A549 (cell line): ENCODE measurements around the gene CRYZL1. TPM values are rescaled to one million over a fixed set of nuclear protein-coding genes. Genes with fewer than 3 reads are reported as not detected.

ENCODE experiments used
- ATAC-seq, 2 experiments: fragments of 200-7000 bp in 1 of 2; fragments of >200 bp in 1 of 2; cut with Nextera tagmentation in 1 of 2; cut with Tn5 transposase in 1 of 2; 3 replicates each; pipeline versions ENCODE4 v1.8.0 to v1.9.1; 2018 to 2020; ENCODE audit warnings: mild to moderate bottlenecking in 1 of 2, moderate library complexity in 1 of 2
- CTCF ChIA-PET: fragments of 300-600 bp; sonication (Branson Sonifier 250); formaldehyde crosslinking; extraction: SDS; loops from one replicate; lab custom pipeline; 2021; ENCODE audit warnings: antibody characterized with exemption, inconsistent platforms; lab: Yijun Ruan, JAX
- POLR2A ChIA-PET: fragments of 350-600 bp; formaldehyde crosslinking; extraction: SDS; loops from one replicate; lab custom pipeline; 2021; ENCODE audit warnings: antibody characterized with exemption, inconsistent platforms; lab: Yijun Ruan, JAX
- DNase-seq, 2 experiments: peaks; one replicate each; pipeline versions ENCODE4 v3.0.0 to v3.0.0-alpha.2; 2011 to 2016; ENCODE audit warnings: low read depth in 1 of 2, low spot score in 1 of 2
- FAIRE-seq: peaks from 2 replicates; lab custom pipeline; 2011; peaks lifted over from hg19 to GRCh38; lab: Jason Lieb, UNC
- H3K27ac ChIP-seq, 2 experiments: fragments of >200 bp; sonication (Bioruptor Twin); formaldehyde crosslinking; 3 replicates each; pipeline ENCODE4 v1.5.1; 2016 to 2017
- H3K4me1 ChIP-seq: fragments of >200 bp; sonication (Bioruptor Twin); formaldehyde crosslinking; 3 replicates; pipeline ENCODE4 v1.6.1; 2016
- H3K4me2 ChIP-seq: fragments of >200 bp; sonication (Bioruptor Twin); formaldehyde crosslinking; 3 replicates; pipeline ENCODE4 v1.6.1; 2016
- H3K4me3 ChIP-seq: fragments of >200 bp; sonication (Bioruptor Twin); formaldehyde crosslinking; 3 replicates; pipeline ENCODE4 v1.5.1; 2016
- H3K9me3 ChIP-seq: fragments of >200 bp; sonication (Bioruptor Twin); formaldehyde crosslinking; 3 replicates; pipeline ENCODE4 v1.6.1; 2016
- BHLHE40 ChIP-seq: IDR thresholded peaks from 2 replicates; pipeline ENCODE4 v1.6.1; 2012; ENCODE audit warnings: low read depth, low read length, inconsistent platforms
- CEBPB ChIP-seq, 2 experiments: fragments of >200 bp in 1 of 2; sonication (Bioruptor Twin) in 1 of 2; formaldehyde crosslinking in 1 of 2; IDR thresholded peaks; 2 replicates each; pipeline ENCODE4 v1.6.1; 2012 to 2016
- EP300 ChIP-seq, 2 experiments: fragments of >200 bp; sonication (Bioruptor Twin); formaldehyde crosslinking; IDR thresholded peaks; 2 replicates in 1 of 2; 3 replicates in 1 of 2; pipeline ENCODE4 v1.6.1; 2016 to 2017
- FOSL2 ChIP-seq, 2 experiments: fragments of 450-650 bp in 1 of 2; fragments of >200 bp in 1 of 2; sonication (Bioruptor Twin) in 1 of 2; formaldehyde crosslinking; IDR thresholded peaks; 2 replicates each; pipeline versions ENCODE4 v1.5.0 to v1.6.1; 2016 to 2020; ENCODE audit warnings: mild to moderate bottlenecking in 1 of 2, moderate library complexity in 1 of 2
- HEYL ChIP-seq: fragments of 250-450 bp; sonication (Bioruptor Pico); IDR thresholded peaks from 2 replicates; pipeline ENCODE4 v1.8.0; 2021; ENCODE audit warnings: mild to moderate bottlenecking, moderate library complexity
- HOXA7 ChIP-seq: fragments of 250-450 bp; sonication (Bioruptor Pico); IDR thresholded peaks from 2 replicates; pipeline ENCODE4 v1.5.0; 2020; ENCODE audit warnings: mild to moderate bottlenecking, moderate library complexity
- HOXB5 ChIP-seq: fragments of 250-450 bp; sonication (Bioruptor Pico); IDR thresholded peaks from 2 replicates; pipeline ENCODE4 v1.5.0; 2020; ENCODE audit warnings: mild to moderate bottlenecking, moderate library complexity
- KDM1A ChIP-seq: fragments of 200-600 bp; sonication (generic); IDR thresholded peaks from 2 replicates; pipeline ENCODE4 v1.6.1; 2016; ENCODE audit warnings: low read depth, mild to moderate bottlenecking
- MAFK ChIP-seq: fragments of 450-650 bp; IDR thresholded peaks from 2 replicates; pipeline ENCODE4 v1.6.1; 2014; ENCODE audit not compliant: partially characterized antibody
- MAZ ChIP-seq: fragments of 150-350 bp; IDR thresholded peaks from 2 replicates; pipeline ENCODE4 v1.6.1; 2014; ENCODE audit warnings: antibody characterized with exemption, low read depth, low read length, borderline replicate concordance
- MYC ChIP-seq: IDR thresholded peaks from 2 replicates; pipeline ENCODE4 v1.6.1; 2012; ENCODE audit warnings: mild to moderate bottlenecking, inconsistent platforms, low read length, improper control_type of control experiment, borderline replicate concordance
- NFE2L2 ChIP-seq: fragments of 150-350 bp; conservative IDR thresholded peaks from 2 replicates; pipeline ENCODE4 v1.6.1; 2014; ENCODE audit warnings: low read length
- PHF8 ChIP-seq: fragments of 200-600 bp; sonication (generic); IDR thresholded peaks from 2 replicates; pipeline ENCODE4 v1.6.1; 2016; ENCODE audit warnings: low read depth, mild to moderate bottlenecking, antibody characterized with exemption, moderate library complexity, borderline replicate concordance
- POLR2AphosphoS2 ChIP-seq: conservative IDR thresholded peaks from 2 replicates; pipeline ENCODE4 v1.6.1; 2012; ENCODE audit warnings: low read length, improper control_type of control experiment, inconsistent platforms
- RAD21 ChIP-seq, 2 experiments: fragments of >200 bp in 1 of 2; sonication (Bioruptor Twin) in 1 of 2; formaldehyde crosslinking in 1 of 2; IDR thresholded peaks in 1 of 2; conservative IDR thresholded peaks in 1 of 2; 2 replicates in 1 of 2; 3 replicates in 1 of 2; pipeline ENCODE4 v1.6.1; 2012 to 2018; ENCODE audit warnings: inconsistent platforms in 1 of 2
- RARB ChIP-seq: fragments of 250-450 bp; sonication (Bioruptor Pico); IDR thresholded peaks from 2 replicates; pipeline ENCODE4 v1.8.0; 2021; ENCODE audit warnings: mild to moderate bottlenecking, moderate library complexity
- TFCP2L1 ChIP-seq: fragments of 250-450 bp; sonication (Bioruptor Pico); IDR thresholded peaks from 2 replicates; pipeline ENCODE4 v1.5.0; 2021; ENCODE audit warnings: mild to moderate bottlenecking
- ZC3H11A ChIP-seq: fragments of 450-650 bp; IDR thresholded peaks from 2 replicates; pipeline ENCODE4 v1.6.1; 2014; ENCODE audit warnings: antibody characterized with exemption, mild to moderate bottlenecking
- ZFP36 ChIP-seq: fragments of 450-650 bp; IDR thresholded peaks from 2 replicates; pipeline ENCODE4 v1.6.1; 2014; ENCODE audit warnings: borderline replicate concordance; ENCODE audit not compliant: partially characterized antibody
- ZSCAN20 ChIP-seq: fragments of 250-450 bp; sonication (Bioruptor Pico); IDR thresholded peaks from 2 replicates; pipeline ENCODE4 v1.8.0; 2022; ENCODE audit warnings: mild to moderate bottlenecking, moderate library complexity
- WGBS: methylation state at CpG from one replicate; pipeline ENCODE4 v1.1.6; 2017; ENCODE audit errors: missing lambda C conversion rate; 5-methylcytosine and 5-hydroxymethylcytosine counted together
- polyA plus RNA-seq, 4 experiments: library from polyadenylated mRNA; depleted of rRNA in 3 of 4; stranded (reverse); fragments of >200 nt; fragmentation: RNase III in 1 of 4; extraction: RNeasy Plus Mini Kit Qiagen cat#74134 plus additional on column Dnase treatment in 1 of 4; gene quantifications; 2 replicates in 3 of 4; 3 replicates in 1 of 4; pipeline ENCODE4 v1.2.3, GENCODE V29; 2011 to 2017
- TF ChIP-seq, protein P1 (sequence below): IDR thresholded peaks from 2 replicates; pipeline ENCODE4 v1.6.1; 2012
- TF ChIP-seq, protein P2 (sequence below): IDR thresholded peaks from 2 replicates; pipeline ENCODE4 v1.6.1; 2012
- TF ChIP-seq, protein P3 (sequence below): fragments of >200 bp; sonication (Bioruptor Twin); formaldehyde crosslinking; IDR thresholded peaks from 2 replicates; pipeline ENCODE4 v1.6.1; 2016

CRYZL1 gene
- polyA plus RNA-seq, 2 of the 4 experiments (the other 2 are of a cell fraction): 15.2 to 38.9 TPM

DNA sequence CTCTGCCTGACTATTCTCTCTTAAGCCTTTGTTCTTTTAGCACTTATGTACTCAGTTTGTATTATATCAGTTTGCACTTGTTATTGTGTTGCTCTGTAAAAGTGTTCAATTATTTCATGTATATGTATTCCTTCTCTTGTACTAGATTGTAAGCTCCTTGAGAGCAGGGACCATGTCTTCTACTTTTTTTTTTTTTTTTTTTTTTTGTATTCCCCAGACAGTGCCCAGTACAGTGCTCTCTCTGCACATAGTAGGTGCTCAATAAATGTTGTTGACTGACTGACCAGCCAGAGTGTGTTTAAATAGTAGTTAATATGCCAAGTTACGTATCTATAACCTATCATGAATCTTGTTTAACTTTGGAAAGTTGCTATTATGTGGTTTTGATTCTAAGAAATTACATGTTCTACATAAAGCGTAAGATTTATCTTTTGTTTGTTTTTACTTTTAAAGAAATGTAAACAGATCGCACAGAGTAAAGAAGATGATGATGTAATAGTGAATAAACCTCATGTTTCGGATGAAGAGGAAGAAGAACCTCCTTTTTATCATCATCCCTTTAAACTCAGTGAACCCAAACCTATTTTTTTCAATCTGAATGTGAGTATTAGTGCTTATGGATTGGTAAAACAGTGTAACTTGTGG, 82.6 kb downstream of the CRYZL1 start:
- TF ChIP-seq CEBPB (IDR thresholded peaks at IDR 0.05) (no peak), HOXB5 (CRISPR knock-in tag) (no peak)
- Histone ChIP-seq H3K27ac (no peak overlapping the region), H3K9me3 (no peaks in the 10 kb centered on the region), H3K4me2 (no peak overlapping the region), H3K4me3 (no peak overlapping the region), H3K4me1 (no peaks in the 10 kb centered on the region)
- no peak for DNase-seq
- no peak for FAIRE-seq
- 72% methylated on average over 4 of the region's 4 CpGs for WGBS
- ATAC-seq: no peak
- ChIA-PET CTCF (interaction anchor here (0.6 kb wide), 1 partner anchor 1102 kb away, joined by 4 read pairs; no protein-coding TSS in a partner anchor), POLR2A (no interaction called here)

DNA sequence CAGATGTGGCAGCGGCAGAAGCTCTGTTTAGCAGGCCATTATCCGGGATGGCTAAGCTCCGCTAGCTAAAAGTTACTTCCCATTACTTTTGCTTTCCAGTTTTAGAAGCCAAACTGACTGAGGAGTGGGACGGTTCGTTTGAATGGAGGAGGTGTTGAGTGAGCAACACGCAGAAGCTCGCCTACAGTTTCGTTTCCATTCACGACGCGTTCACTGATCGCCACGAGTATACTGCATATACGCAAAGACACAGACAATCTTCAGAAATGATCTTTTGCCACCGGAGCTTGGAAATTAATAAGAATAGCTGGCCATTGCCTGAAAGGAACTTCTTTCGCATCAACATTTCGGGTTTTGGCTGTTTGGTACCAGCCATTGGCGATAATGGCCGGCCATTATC, 84.1 kb downstream of the CRYZL1 start:
- no peak for ATAC-seq
- no peak for DNase-seq
- H3K27ac ChIP-seq: no peak overlapping the region
- no peak for TF ChIP-seq HOXA7 (CRISPR knock-in tag)
- no peaks in the 10 kb centered on the region for H3K4me1 ChIP-seq
- FAIRE-seq: no peak
- CTCF ChIA-PET: interaction anchor here (1.3 kb wide), 1 partner anchor 17 kb away, joined by 3 read pairs; no protein-coding TSS in a partner anchor
- 97% methylated on average over 19 of the region's 19 CpGs for WGBS
- H3K4me2 ChIP-seq: no peak overlapping the region
- no peaks in the 10 kb centered on the region for H3K9me3 ChIP-seq
- H3K4me3 ChIP-seq: no peak overlapping the region
- POLR2A ChIA-PET: interaction anchor here (1.1 kb wide), 1 partner anchor 31 kb away, joined by 3 read pairs; the partner anchor contains the start of gene DONSON

DNA sequence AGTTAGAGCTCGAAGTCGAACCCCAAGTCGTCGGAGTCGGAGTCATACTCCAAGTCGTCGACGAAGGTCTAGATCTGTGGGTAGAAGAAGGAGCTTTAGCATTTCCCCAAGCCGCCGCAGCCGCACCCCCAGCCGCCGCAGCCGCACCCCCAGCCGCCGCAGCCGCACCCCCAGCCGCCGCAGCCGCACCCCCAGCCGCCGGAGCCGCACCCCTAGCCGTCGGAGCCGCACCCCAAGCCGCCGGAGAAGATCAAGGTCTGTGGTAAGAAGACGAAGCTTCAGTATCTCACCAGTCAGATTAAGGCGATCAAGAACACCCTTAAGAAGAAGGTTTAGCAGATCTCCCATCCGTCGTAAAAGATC, 86.6 kb downstream of the CRYZL1 start:
- no peaks in the 10 kb centered on the region for H3K9me3 ChIP-seq
- H3K4me2 ChIP-seq: no peak overlapping the region
- ChIA-PET POLR2A (no interaction called here), CTCF (interaction anchor here (0.8 to 2.2 kb wide), 3 partner anchors 10 to 51 kb away, joined by 3 to 4 read pairs (median 3); no protein-coding TSS in a partner anchor)
- DNase-seq: no peak
- no peak for FAIRE-seq
- H3K4me1 ChIP-seq: no peaks in the 10 kb centered on the region
- TF ChIP-seq CEBPB (IDR thresholded peaks at IDR 0.05) (no peak), MAFK (no peak), EP300 (IDR thresholded peaks at IDR 0.05) (no peak), TFCP2L1 (no peak), HOXA7 (CRISPR knock-in tag) (no peak), POLR2AphosphoS2 (no peak), RAD21 (conservative IDR thresholded peaks at IDR 0.05 in 1 of 2, IDR thresholded peaks at IDR 0.05 in 1 of 2) (no peak), BHLHE40 (no peak), PHF8 (no peak), FOSL2 (IDR thresholded peaks at IDR 0.05) (no peak), FOSL2 (CRISPR knock-in tag; IDR thresholded peaks at IDR 0.05) (no peak), RARB (CRISPR knock-in tag) (no peak), ZSCAN20 (CRISPR knock-in tag) (no peak), MAZ (no peak), ZC3H11A (no peak)
- TF ChIP-seq, protein P1, sequence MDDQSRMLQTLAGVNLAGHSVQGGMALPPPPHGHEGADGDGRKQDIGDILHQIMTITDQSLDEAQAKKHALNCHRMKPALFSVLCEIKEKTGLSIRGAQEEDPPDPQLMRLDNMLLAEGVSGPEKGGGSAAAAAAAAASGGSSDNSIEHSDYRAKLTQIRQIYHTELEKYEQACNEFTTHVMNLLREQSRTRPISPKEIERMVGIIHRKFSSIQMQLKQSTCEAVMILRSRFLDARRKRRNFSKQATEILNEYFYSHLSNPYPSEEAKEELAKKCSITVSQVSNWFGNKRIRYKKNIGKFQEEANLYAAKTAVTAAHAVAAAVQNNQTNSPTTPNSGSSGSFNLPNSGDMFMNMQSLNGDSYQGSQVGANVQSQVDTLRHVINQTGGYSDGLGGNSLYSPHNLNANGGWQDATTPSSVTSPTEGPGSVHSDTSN: no peak
- H3K4me3 ChIP-seq: no peak overlapping the region
- WGBS: 95% methylated on average over 27 of the region's 32 CpGs
- no peak overlapping the region for H3K27ac ChIP-seq
- ATAC-seq: no peak

DNA sequence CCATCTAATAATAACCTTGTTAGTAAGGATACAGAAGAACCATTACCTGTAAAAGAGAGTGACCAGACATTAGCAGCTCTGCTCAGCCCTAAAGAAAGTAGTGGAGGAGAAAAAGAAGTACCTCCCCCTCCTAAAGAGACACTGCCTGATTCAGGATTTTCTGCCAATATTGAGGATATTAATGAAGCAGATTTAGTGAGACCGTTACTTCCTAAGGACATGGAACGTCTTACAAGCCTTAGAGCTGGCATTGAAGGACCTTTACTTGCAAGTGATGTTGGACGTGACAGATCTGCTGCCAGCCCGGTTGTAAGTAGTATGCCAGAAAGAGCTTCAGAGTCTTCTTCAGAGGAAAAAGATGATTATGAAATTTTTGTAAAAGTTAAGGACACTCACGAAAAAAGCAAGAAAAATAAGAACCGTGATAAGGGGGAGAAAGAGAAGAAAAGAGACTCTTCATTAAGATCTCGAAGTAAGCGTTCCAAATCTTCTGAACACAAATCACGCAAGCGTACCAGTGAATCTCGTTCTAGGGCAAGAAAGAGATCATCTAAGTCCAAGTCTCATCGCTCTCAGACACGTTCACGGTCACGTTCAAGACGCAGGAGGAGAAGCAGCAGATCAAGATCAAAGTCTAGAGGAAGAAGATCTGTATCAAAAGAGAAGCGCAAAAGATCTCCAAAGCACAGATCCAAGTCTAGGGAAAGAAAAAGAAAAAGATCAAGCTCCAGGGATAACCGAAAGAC, 87.1 kb downstream of the CRYZL1 start:
- no peak for ATAC-seq
- H3K4me1 ChIP-seq: no peaks in the 10 kb centered on the region
- 91% methylated on average over 18 of the region's 18 CpGs for WGBS
- no peaks in the 10 kb centered on the region for H3K9me3 ChIP-seq
- CTCF ChIA-PET: interaction anchor here (0.8 to 1.0 kb wide), 2 partner anchors 9 to 51 kb away, joined by 3 read pairs; no protein-coding TSS in a partner anchor
- TF ChIP-seq, protein P2, sequence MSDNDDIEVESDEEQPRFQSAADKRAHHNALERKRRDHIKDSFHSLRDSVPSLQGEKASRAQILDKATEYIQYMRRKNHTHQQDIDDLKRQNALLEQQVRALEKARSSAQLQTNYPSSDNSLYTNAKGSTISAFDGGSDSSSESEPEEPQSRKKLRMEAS: no peak
- TF ChIP-seq HEYL (CRISPR knock-in tag) (no peak), ZFP36 (no peak), MYC (no peak), NFE2L2 (no peak), POLR2AphosphoS2 (no peak), KDM1A (no peak)
- TF ChIP-seq, protein P3, sequence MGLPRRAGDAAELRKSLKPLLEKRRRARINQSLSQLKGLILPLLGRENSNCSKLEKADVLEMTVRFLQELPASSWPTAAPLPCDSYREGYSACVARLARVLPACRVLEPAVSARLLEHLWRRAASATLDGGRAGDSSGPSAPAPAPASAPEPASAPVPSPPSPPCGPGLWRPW: no peak
- no peak for FAIRE-seq
- H3K4me2 ChIP-seq: no peak overlapping the region
- H3K4me3 ChIP-seq: no peak overlapping the region
- H3K27ac ChIP-seq: no peak overlapping the region
- no peak for DNase-seq
- POLR2A ChIA-PET: no interaction called here
